CD4-positive, alpha-beta T cell (primary cell): ENCODE measurements around the gene TTC28. TPM values are rescaled to one million over a fixed set of nuclear protein-coding genes. Genes with fewer than 3 reads are reported as not detected.

Source experiments
- ATAC-seq: fragments of 200-7000 bp; cut with Tn5 transposase; one replicate; pipeline ENCODE4 v1.10.0; 2022; ENCODE audit warnings: mild to moderate bottlenecking; ENCODE audit not compliant: poor library complexity
- CTCF ChIA-PET: fragments of 350-600 bp; sonication (Branson Sonifier 250); formaldehyde crosslinking; loops from one replicate; lab custom pipeline; 2021; ENCODE audit warnings: antibody characterized with exemption, inconsistent platforms; lab: Charles Lee
- POLR2A ChIA-PET: fragments of 350-600 bp; sonication (Branson Sonifier 250); formaldehyde crosslinking; loops from one replicate; lab custom pipeline; 2021; ENCODE audit warnings: antibody characterized with exemption, inconsistent platforms; lab: Charles Lee
- DNase-seq, 14 experiments: peaks; one replicate each; pipeline ENCODE4 v3.0.0-alpha.2; 2013 to 2020; ENCODE audit warnings: mixed read lengths in 2 of 14
- H3K27ac ChIP-seq, 2 donors: one replicate each; pipeline versions ENCODE4 v1.5.1 to v1.7.0; 2013; ENCODE audit warnings: low read length in 2 of 2, low read depth in 1 of 2, mild to moderate bottlenecking in 1 of 2
- H3K27me3 ChIP-seq, 2 experiments: 1 replicate in 1 of 2; 2 replicates in 1 of 2; pipeline versions ENCODE4 v1.6.1 to v1.7.0; 2013; ENCODE audit warnings: low read length in 2 of 2, control low read depth in 1 of 2, mild to moderate bottlenecking in 1 of 2, moderate library complexity in 1 of 2; ENCODE audit not compliant: insufficient read depth in 2 of 2, control insufficient read depth in 1 of 2
- H3K36me3 ChIP-seq: one replicate; pipeline ENCODE4 v1.6.1; 2013; ENCODE audit warnings: low read length, control low read depth; ENCODE audit not compliant: insufficient read depth
- H3K4me1 ChIP-seq: one replicate; pipeline ENCODE4 v1.6.1; 2013; ENCODE audit warnings: low read length, control low read depth; ENCODE audit not compliant: insufficient read depth
- H3K4me3 ChIP-seq: one replicate; pipeline ENCODE4 v1.5.1; 2013; ENCODE audit warnings: mild to moderate bottlenecking, low read length, moderate library complexity
- H3K9me3 ChIP-seq, 2 experiments: 1 replicate in 1 of 2; 2 replicates in 1 of 2; pipeline versions ENCODE4 v1.6.1 to v1.7.0; 2013; ENCODE audit warnings: low read length in 2 of 2, mild to moderate bottlenecking in 2 of 2, control low read depth in 1 of 2, moderate library complexity in 1 of 2; ENCODE audit not compliant: control insufficient read depth in 1 of 2, insufficient read depth in 1 of 2
- H3K27ac Mint-ChIP-seq: one replicate; pipeline ENCODE4 v1.8.0; 2020; ENCODE audit warnings: mixed read lengths
- H3K27me3 Mint-ChIP-seq: one replicate; pipeline ENCODE4 v1.8.0; 2021; ENCODE audit warnings: mixed read lengths
- H3K36me3 Mint-ChIP-seq: one replicate; pipeline ENCODE4 v1.8.0; 2021; ENCODE audit warnings: low read depth, mixed read lengths
- H3K4me1 Mint-ChIP-seq: one replicate; pipeline ENCODE4 v1.8.0; 2021; ENCODE audit warnings: low read depth, mixed read lengths
- H3K4me3 Mint-ChIP-seq: one replicate; pipeline ENCODE4 v1.8.0; 2020; ENCODE audit warnings: mild to moderate bottlenecking, mixed read lengths
- H3K9me3 Mint-ChIP-seq: one replicate; pipeline ENCODE4 v1.8.0; 2020; ENCODE audit warnings: mixed read lengths
- CTCF ChIP-seq: fragments of 200-600 bp; IDR thresholded peaks from one replicate; pipeline ENCODE4 v1.8.0; 2022; ENCODE audit warnings: antibody characterized with exemption, mild to moderate bottlenecking
- intact Hi-C, 2 experiments: fragments of 100-400 bp; cut with DNase I in 1 of 2; cut with micrococcal nuclease in 1 of 2; formaldehyde crosslinking; loops; one replicate each; pipeline versions ENCODE4 v1.15.1 to v1.9.0; 2023 to 2025; cut with DNase I, micrococcal nuclease
- total RNA-seq, 174 experiments: library from RNA in 2 of 174; stranded (reverse) in 2 of 174; gene quantifications; one replicate each; pipeline ENCODE4 v1.2.3 and lab custom pipeline; 2021 to 2026

Gene TTC28
- total RNA-seq, 2 experiments from 2014 or later: 4.6 to 5.7 TPM

DNA sequence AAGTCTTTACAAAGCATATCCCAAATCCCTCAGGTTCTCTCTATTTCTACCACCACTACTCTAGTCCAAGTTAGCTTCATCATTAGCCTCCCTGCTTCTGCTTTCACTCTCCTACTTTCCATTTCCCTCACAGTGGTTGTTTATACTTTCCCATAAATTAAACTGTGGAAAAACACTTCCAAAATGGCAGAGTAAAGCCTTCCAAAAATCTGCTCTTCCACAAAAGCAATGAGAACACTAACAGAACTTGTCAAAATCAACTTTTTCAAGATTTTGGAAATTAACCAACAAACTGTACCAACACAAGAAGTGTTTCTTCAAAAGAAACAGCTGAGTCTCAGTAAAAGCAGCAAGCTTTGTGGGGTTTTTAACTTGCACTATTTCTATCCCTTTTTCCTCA lies 71.8 kb downstream of the TTC28 start:
- H3K4me1 Mint-ChIP-seq: no peaks in the 10 kb centered on the region
- no peaks in the 10 kb centered on the region for H3K36me3 Mint-ChIP-seq
- DNase-seq: no peak
- H3K27ac Mint-ChIP-seq: no peak overlapping the region
- H3K27me3 ChIP-seq: peaks cover 14 to 16% of the 10 kb centered on the region in 2 experiments
- no peak overlapping the region for H3K27ac ChIP-seq
- no peaks in the 10 kb centered on the region for H3K4me1 ChIP-seq
- no peak overlapping the region for H3K4me3 Mint-ChIP-seq
- H3K27me3 Mint-ChIP-seq: peaks cover 78% of the 10 kb centered on the region
- H3K4me3 ChIP-seq: no peak overlapping the region
- intact Hi-C loops: no loop called here
- peaks cover 0 to 3% of the 10 kb centered on the region in 2 experiments for H3K9me3 ChIP-seq
- CTCF ChIA-PET: interaction anchor here (1.1 to 1.4 kb wide), 3 partner anchors 11 to 248 kb away, joined by 3 to 4 read pairs (median 3); no protein-coding TSS in a partner anchor
- TF ChIP-seq CTCF: no peak
- POLR2A ChIA-PET: no interaction called here
- H3K36me3 ChIP-seq: no peaks in the 10 kb centered on the region
- ATAC-seq: no peak
- no peaks in the 10 kb centered on the region for H3K9me3 Mint-ChIP-seq

DNA sequence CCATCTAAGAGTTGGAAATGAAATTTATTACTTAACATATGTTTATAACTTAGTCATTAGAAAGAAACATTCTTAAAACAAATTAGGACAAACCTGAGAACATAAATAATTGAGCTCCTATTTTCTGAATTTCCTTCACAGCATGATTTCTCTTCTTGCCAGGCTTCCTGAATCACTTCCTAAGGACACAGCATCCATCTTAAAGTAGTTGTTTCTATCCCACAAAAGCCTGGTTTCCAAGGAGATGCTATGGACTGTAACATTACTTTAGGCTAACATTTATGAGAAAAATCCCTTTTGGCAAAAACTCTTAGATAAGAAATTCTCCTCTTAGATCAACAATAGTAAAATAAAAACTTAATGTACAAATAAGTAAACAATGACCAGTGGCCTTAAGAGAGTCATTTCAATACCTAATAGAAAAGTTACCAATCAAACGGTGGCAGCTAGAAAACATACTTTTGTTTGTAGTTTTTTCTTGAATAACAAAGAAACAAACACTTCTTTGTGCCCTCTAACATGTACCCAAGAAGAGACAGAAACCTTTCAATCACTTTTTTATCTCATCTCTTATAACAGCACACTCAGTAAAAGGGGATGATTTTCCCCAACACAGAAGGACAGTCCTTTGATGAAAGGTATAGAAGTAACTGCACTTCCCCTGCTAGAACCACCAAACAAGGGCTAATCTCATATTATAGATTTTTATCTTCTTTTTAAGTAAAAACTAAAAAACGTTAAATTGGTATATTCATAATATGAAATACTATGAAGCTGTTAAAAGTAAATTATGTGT lies 74.5 kb downstream of the TTC28 start:
- CTCF ChIA-PET: no interaction called here
- no peak for DNase-seq
- Histone ChIP-seq H3K27me3 (peaks cover 14 to 27% of the 10 kb centered on the region in 2 experiments), H3K9me3 (peaks cover 0 to 3% of the 10 kb centered on the region in 2 experiments), H3K27ac (no peak overlapping the region), H3K36me3 (no peaks in the 10 kb centered on the region), H3K4me1 (no peaks in the 10 kb centered on the region), H3K4me3 (no peak overlapping the region)
- no peak overlapping the region for H3K4me3 Mint-ChIP-seq
- no peaks in the 10 kb centered on the region for H3K36me3 Mint-ChIP-seq
- intact Hi-C loops: loop anchor here in 1 of 2 experiments (5.0 kb wide), 1 partner anchor 67 kb away; no protein-coding TSS in a partner anchor
- POLR2A ChIA-PET: interaction anchor here (0.6 kb wide), 2 partner anchors 233 to 300 kb away, joined by 3 to 5 read pairs; no protein-coding TSS in a partner anchor
- H3K9me3 Mint-ChIP-seq: no peaks in the 10 kb centered on the region
- ATAC-seq: no peak
- H3K27ac Mint-ChIP-seq: no peak overlapping the region
- TF ChIP-seq CTCF: no peak
- H3K27me3 Mint-ChIP-seq: peaks cover 71% of the 10 kb centered on the region
- H3K4me1 Mint-ChIP-seq: no peaks in the 10 kb centered on the region

DNA sequence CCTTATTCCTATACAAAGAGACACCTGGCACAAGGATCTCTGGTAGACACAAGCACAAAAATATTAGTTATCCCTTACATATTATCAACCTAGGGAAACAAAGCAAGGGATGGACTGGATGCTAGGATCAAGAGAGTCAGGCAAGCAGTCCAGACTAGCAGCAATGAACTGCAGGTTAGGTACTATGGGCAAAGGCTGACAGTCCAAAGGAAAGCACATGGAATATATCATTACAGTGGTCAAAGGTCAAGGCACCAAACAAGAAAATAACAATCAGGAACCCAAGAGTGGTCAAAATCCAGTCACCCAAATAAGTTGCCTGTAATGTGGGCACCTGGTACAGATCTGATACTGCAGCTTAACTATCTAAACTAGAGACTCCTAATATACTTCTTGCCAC lies 77.7 kb downstream of the TTC28 start:
- DNase-seq: no peak
- Histone ChIP-seq H3K27ac (no peak overlapping the region), H3K4me3 (no peak overlapping the region), H3K27me3 (peaks cover 0 to 12% of the 10 kb centered on the region in 2 experiments), H3K36me3 (no peaks in the 10 kb centered on the region), H3K9me3 (no peaks in the 10 kb centered on the region), H3K4me1 (no peaks in the 10 kb centered on the region)
- H3K27ac Mint-ChIP-seq: no peak overlapping the region
- H3K27me3 Mint-ChIP-seq: peaks cover 50% of the 10 kb centered on the region
- no peaks in the 10 kb centered on the region for H3K36me3 Mint-ChIP-seq
- intact Hi-C loops: loop anchor here (2.0 to 5.0 kb wide), 4 partner anchors 70 to 645 kb away; no protein-coding TSS in a partner anchor
- H3K9me3 Mint-ChIP-seq: no peaks in the 10 kb centered on the region
- no peaks in the 10 kb centered on the region for H3K4me1 Mint-ChIP-seq
- no peak overlapping the region for H3K4me3 Mint-ChIP-seq
- no peak for ATAC-seq
- CTCF ChIA-PET: interaction anchor here (2.5 kb wide), 1 partner anchor 439 kb away, joined by 35 read pairs; no protein-coding TSS in a partner anchor
- POLR2A ChIA-PET: no interaction called here
- TF ChIP-seq CTCF: no peak
